Heart left ventricle (tissue), 16 donors: ENCODE results near the gene SLC9A5. TPM values are rescaled to one million over a fixed set of nuclear protein-coding genes. Genes with fewer than 3 reads are reported as not detected.
A peak's percentile ranks its signal among the peaks of the same experiment; 100 is the strongest.

Source experiments
- ATAC-seq, 4 donors: fragments of 200-7000 bp; cut with Tn5 transposase; one replicate each; pipeline ENCODE4 v1.9.1; 2020 to 2022; ENCODE audit warnings: moderate library complexity in 4 of 4, mild to moderate bottlenecking in 3 of 4, moderate number of reproducible peaks in 1 of 4
- DNase-seq, 5 donors: peaks; one replicate each; pipeline ENCODE4 v3.0.0-alpha.2; 2020
- H3K27ac ChIP-seq, 12 donors: fragments of 200-600 bp; sonication (generic) in 4 of 12; one replicate each; pipeline versions ENCODE4 v1.5.0 to v1.8.0; 2016 to 2022; ENCODE audit warnings: mild to moderate bottlenecking in 2 of 12
- H3K27me3 ChIP-seq, 9 donors: fragments of 200-600 bp; sonication (generic) in 2 of 9; one replicate each; pipeline versions ENCODE4 v1.5.1 to v1.8.0; 2016 to 2022; ENCODE audit warnings: mild to moderate bottlenecking in 3 of 9
- H3K36me3 ChIP-seq, 9 donors: fragments of 200-600 bp; sonication (generic) in 2 of 9; one replicate each; pipeline versions ENCODE4 v1.5.0 to v1.8.0; 2018 to 2022; ENCODE audit warnings: mild to moderate bottlenecking in 2 of 9
- H3K4me1 ChIP-seq, 12 donors: fragments of 200-600 bp; sonication (generic) in 4 of 12; one replicate each; pipeline versions ENCODE4 v1.5.0 to v1.8.0; 2016 to 2022; ENCODE audit warnings: mild to moderate bottlenecking in 3 of 12
- H3K4me3 ChIP-seq, 12 donors: fragments of 200-600 bp; sonication (generic) in 4 of 12; one replicate each; pipeline versions ENCODE4 v1.5.0 to v1.8.0; 2017 to 2022; ENCODE audit warnings: mild to moderate bottlenecking in 9 of 12, moderate library complexity in 4 of 12
- H3K9me3 ChIP-seq, 12 donors: fragments of 200-600 bp; sonication (generic) in 4 of 12; one replicate each; pipeline versions ENCODE4 v1.5.0 to v1.8.0; 2016 to 2022; ENCODE audit warnings: mild to moderate bottlenecking in 1 of 12
- POLR2A ChIP-seq, 2 donors: fragments of 450-650 bp; IDR thresholded peaks; one replicate each; pipeline ENCODE4 v1.6.1; 2017; ENCODE audit warnings: antibody characterized with exemption in 2 of 2, mild to moderate bottlenecking in 2 of 2, moderate library complexity in 2 of 2
- WGBS, 4 donors: extraction: QIAGEN DNeasy Blood & Tissue Kit in 2 of 4; methylation state at CpG; one replicate each; pipeline versions ENCODE4 v1.1.5 to v1.1.7; 2013 to 2018; 5-methylcytosine and 5-hydroxymethylcytosine counted together
- intact Hi-C, 10 donors: fragments of 100-400 bp; cut with DNase I; formaldehyde crosslinking; loops; one replicate each; pipeline versions ENCODE4 v1.11.1 to v1.14.2; 2022
- polyA plus RNA-seq, 2 donors: library from polyadenylated mRNA; stranded (reverse); fragments of 200-250 nt; gene quantifications; one replicate each; pipeline ENCODE4 v1.2.3, GENCODE V29; 2013
- total RNA-seq, 9 donors: library from RNA; depleted of rRNA in 2 of 9; stranded (reverse); fragments of >200 nt in 2 of 9; fragmentation: NEBNext Ultra II Directional in 3 of 9; extraction: Animal tissue kit (Norgen Biotek cat#: 25700) in 3 of 9; gene quantifications; one replicate each; pipeline versions ENCODE4 v1.1.0 to v1.2.4, GENCODE V29; 2016 to 2023
- TF ChIP-seq, protein P1 (sequence below), 12 donors: fragments of 200-600 bp; sonication (generic) in 4 of 12; IDR thresholded peaks; one replicate each; pipeline versions ENCODE4 v1.5.0 to v1.8.0; 2018 to 2022; ENCODE audit warnings: antibody characterized with exemption in 12 of 12, mild to moderate bottlenecking in 5 of 12
- donor health status: ischemic (EF 13 %, LVEDD 7.1; RV severe dilation, severe dysfunction).
- donor health status: healthy with polysubstance abuse.
- donor health status: DM: no; HTN: yes; CAD: no.
- donor health status: DM: no; HTN: no; CAD: no.
- donor health status: ischemic (EF 25% LVEDD 6.9; RV normal size, moderate dysfunction).
- donor health status: ischemic (EF 25% LVEDD 5.7; RV mildly dilated, moderate dysfunction).
- donor health status: healthy.
- donor health status: DM: yes; HTN: yes; CAD: no.
- donor health status: ischemic (EF 35%, LVEDD 5.7; RV mildly dilated, moderate dysfunction).
- donor health status: nonischemic (EF 11% LVEDD 7.7; RV severe dilation, severe dysfunction).
- donor health status: DM: yes; HTN: yes; CAD: no.
- donor health status: PGD.
- donor health status: ischemic (EF 29% LVEDD 5.4; RV normal size, mild dysfunction).
- donor health status: nonischemic (EF 23%, LVEDD 6.1; RV moderate dilation, normal function).

The SLC9A5 gene
- total and polyA plus RNA-seq, 11 donors: 0.16 to 2.0 (median 1.2) TPM

DNA sequence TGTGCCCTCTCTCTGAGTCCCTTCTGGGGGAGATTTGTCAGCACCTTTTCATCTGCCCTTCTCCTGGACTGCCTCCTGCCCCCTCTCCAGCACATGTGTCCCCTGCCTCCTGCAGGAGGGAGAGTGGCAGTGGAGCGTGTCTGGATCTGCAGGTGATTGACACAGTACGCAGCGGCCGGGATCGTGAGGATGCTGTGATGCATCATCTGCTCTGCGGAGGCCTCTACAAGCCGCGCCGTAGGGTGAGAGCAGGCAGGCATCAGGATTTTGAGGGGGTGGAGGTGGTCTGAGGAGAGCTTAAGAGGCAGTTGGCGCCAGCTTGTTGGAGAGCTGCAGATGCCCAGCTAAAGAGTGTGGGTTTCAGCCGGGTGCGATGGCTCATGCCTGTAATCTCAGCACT is 10.9 kb downstream of the SLC9A5 start:
- Histone ChIP-seq H3K27ac (no peak overlapping the region), H3K4me3 (no peak overlapping the region), H3K36me3 (no peaks in the 10 kb centered on the region), H3K27me3 (no peaks in the 10 kb centered on the region), H3K4me1 (peaks cover 0 to 5% (median 2%) of the 10 kb centered on the region in 12 donors), H3K9me3 (no peaks in the 10 kb centered on the region)
- intact Hi-C loops: loop anchor here in 5 of 10 donors (5.0 to 10.0 kb wide), 3 partner anchors 135 to 158 kb away; partner anchors contain the start of genes TPPP3 (in 2 of the 5) and ZDHHC1 (in 1 of the 5)
- no peak for ATAC-seq
- peak in 2 of 5 donors; percentile 6 to 15 for DNase-seq
- no peak for TF ChIP-seq POLR2A (IDR thresholded peaks at IDR 0.05)
- TF ChIP-seq, protein P1, sequence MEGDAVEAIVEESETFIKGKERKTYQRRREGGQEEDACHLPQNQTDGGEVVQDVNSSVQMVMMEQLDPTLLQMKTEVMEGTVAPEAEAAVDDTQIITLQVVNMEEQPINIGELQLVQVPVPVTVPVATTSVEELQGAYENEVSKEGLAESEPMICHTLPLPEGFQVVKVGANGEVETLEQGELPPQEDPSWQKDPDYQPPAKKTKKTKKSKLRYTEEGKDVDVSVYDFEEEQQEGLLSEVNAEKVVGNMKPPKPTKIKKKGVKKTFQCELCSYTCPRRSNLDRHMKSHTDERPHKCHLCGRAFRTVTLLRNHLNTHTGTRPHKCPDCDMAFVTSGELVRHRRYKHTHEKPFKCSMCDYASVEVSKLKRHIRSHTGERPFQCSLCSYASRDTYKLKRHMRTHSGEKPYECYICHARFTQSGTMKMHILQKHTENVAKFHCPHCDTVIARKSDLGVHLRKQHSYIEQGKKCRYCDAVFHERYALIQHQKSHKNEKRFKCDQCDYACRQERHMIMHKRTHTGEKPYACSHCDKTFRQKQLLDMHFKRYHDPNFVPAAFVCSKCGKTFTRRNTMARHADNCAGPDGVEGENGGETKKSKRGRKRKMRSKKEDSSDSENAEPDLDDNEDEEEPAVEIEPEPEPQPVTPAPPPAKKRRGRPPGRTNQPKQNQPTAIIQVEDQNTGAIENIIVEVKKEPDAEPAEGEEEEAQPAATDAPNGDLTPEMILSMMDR (IDR thresholded peaks at IDR 0.05): no peak
- 90 to 96% (median 95%) methylated on average over 12 of the region's 12 CpGs for WGBS, 4 donors

DNA sequence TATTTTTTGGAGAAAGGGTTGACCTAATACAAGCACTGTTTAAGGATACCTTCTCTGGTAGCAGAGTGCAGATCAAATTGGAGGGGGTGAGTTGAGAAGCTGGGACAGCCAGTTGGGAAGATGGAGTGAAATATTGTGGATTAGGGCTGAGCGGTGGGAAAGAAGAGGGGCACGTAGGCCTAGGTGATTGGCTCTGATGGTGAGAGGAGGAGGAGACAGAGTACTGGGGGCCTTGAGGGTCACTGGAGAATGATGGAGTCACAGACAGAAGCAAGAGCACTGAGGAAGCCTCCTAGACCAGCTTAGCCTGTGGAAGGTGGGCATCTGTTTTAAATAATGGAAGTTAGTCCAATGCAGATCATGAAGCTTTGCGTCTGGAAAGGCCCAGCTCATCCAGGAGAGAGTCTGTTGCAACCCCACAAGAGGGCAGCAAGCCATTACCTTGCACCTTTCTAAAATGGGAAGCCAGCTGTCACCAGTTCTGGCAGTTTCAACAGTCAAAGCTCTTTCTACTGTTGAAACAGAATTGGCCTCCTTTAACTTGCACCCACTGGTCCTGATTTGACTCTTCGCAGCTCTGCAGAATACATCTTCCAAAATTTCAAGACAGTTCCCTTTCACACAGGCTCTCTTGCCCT is 11.8 kb downstream of the SLC9A5 start:
- peaks cover 0 to 5% (median 2%) of the 10 kb centered on the region in 12 donors for H3K4me1 ChIP-seq
- DNase-seq (peak in 1 of 5 donors; percentile 39), ATAC-seq (peak; percentile 59 to 86 (median 82))
- WGBS, 4 donors: 56 to 63% (median 62%) methylated on average over 4 of the region's 4 CpGs
- intact Hi-C loops: loop anchor here in 5 of 10 donors (5.0 to 10.0 kb wide), 3 partner anchors 134 to 157 kb away; partner anchors contain the start of genes TPPP3 (in 2 of the 5) and ZDHHC1 (in 1 of the 5)
- H3K27me3 ChIP-seq: no peaks in the 10 kb centered on the region
- no peak for TF ChIP-seq POLR2A (IDR thresholded peaks at IDR 0.05)
- TF ChIP-seq, protein P1 (IDR thresholded peaks at IDR 0.05): peak; percentile 34 to 64 (median 55)
- H3K27ac ChIP-seq: peak overlapping the region in 1 of 12 donors; percentile 7
- H3K9me3 ChIP-seq: no peaks in the 10 kb centered on the region
- no peaks in the 10 kb centered on the region for H3K36me3 ChIP-seq
- no peak overlapping the region for H3K4me3 ChIP-seq

DNA sequence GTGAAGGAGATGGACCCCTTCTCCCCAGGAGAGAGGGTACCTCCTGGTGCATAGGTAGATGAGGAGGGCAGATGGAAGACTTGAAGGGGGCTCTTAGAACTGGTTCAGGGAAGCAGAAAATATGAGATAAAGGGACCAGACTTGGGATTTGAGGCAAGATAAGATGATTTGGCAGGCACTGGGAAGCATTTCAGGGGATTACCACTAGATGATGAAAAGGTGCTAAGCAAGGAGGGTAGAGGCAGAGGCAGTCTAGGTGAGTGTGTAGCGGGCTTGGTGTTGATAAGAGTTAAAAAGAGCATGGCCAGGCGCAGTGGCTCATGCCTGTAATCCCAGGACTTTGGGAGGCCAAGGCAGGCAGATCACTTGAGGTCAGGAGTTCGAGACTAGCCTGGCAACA is 14.4 kb downstream of the SLC9A5 start:
- intact Hi-C loops: loop anchor here in 5 of 10 donors (5.0 to 10.0 kb wide), 3 partner anchors 132 to 154 kb away; partner anchors contain the start of genes TPPP3 (in 2 of the 5) and ZDHHC1 (in 1 of the 5)
- Histone ChIP-seq H3K27ac (no peak overlapping the region), H3K9me3 (no peaks in the 10 kb centered on the region), H3K4me3 (no peak overlapping the region), H3K4me1 (peaks cover 0 to 9% (median 3%) of the 10 kb centered on the region in 12 donors), H3K36me3 (no peaks in the 10 kb centered on the region), H3K27me3 (no peaks in the 10 kb centered on the region)
- TF ChIP-seq, protein P1 (IDR thresholded peaks at IDR 0.05): no peak
- ATAC-seq (no peak), DNase-seq (no peak)
- WGBS, 4 donors: 76 to 89% (median 82%) methylated on average over 3 of the region's 3 CpGs

DNA sequence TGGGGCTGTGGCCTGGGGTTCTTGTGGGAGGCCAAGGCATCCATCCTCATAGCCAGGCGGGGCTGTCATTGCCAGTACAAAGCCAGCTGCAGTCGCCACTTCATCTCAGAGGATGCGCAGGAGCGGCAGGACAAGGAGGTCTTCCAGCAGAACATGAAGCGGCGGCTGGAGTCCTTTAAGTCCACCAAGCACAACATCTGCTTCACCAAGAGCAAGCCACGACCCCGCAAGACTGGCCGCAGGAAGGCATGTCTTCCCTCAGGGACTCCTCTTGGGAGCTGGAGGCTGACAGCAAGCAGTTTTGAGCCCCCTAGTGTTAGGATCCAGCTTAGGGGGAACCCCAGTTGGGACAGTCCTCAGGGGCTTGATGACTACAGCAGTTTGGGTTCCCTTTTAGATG is 15.5 kb downstream of the SLC9A5 start:
- H3K36me3 ChIP-seq: no peaks in the 10 kb centered on the region
- no peak overlapping the region for H3K27ac ChIP-seq
- ATAC-seq (no peak), DNase-seq (peak in 1 of 5 donors; percentile 9)
- no peaks in the 10 kb centered on the region for H3K27me3 ChIP-seq
- 76 to 89% (median 81%) methylated on average over 9 of the region's 9 CpGs for WGBS, 4 donors
- H3K4me1 ChIP-seq: peaks cover 0 to 11% (median 3%) of the 10 kb centered on the region in 12 donors
- TF ChIP-seq POLR2A (IDR thresholded peaks at IDR 0.05): no peak
- TF ChIP-seq, protein P1 (IDR thresholded peaks at IDR 0.05): no peak
- intact Hi-C loops: loop anchor here in 5 of 10 donors (5.0 to 10.0 kb wide), 3 partner anchors 131 to 153 kb away; partner anchors contain the start of genes TPPP3 (in 2 of the 5) and ZDHHC1 (in 1 of the 5)
- no peaks in the 10 kb centered on the region for H3K9me3 ChIP-seq
- no peak overlapping the region for H3K4me3 ChIP-seq
